ENCODE results near the gene CTRB1.

Gene CTRB1

GRCh38 chr16:75218256-75219076 is at the start of gene CTRB1:
Gene CTRB1 (plus strand): TSS chr16:75218988. CDS start chr16:75219008, 20 bp downstream.
- no peak for DNase-seq

DNA sequence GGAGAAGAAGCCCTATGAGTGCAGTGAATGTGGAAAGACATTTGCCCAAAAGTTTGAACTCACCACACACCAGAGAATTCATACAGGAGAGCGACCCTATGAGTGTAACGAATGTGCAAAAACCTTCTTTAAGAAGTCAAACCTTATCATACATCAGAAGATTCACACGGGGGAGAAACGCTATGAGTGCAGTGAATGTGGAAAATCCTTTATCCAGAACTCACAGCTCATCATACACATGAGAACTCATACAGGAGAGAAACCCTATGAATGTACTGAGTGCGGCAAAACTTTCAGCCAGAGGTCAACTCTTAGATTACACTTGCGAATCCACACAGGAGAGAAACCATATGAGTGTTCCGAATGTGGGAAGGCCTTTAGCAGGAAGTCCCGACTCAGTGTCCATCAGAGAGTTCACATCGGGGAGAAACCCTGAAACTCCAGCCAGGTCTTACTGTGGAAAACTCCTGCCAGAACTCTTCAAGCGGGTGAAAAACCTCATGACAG is 48.8 kb upstream of the CTRB1 start:
- DNase-seq, result no peak

- no peak for DNase-seq
Measured at GRCh38 chr16:75172578-75172977, 46.2 kb upstream of the CTRB1 start.

DNA sequence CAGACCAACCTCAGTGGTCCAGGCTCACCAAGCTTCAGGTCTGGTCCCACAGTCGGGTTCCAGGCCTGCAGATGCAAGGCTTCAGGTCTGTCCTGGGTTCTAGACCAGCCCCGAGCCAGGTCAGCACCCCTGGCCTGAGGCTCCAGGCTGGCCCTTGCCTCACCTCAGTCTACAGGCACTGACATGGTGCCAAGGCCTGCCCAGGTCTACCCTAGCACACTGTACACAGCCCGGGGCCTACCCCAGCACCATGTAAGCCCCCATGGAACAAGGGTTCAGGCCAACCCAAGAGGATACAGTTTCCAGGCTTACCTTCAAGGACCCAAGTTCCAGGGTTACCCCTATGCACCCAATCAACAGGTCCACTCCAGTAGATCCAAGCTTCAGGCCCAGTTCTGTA is 43.7 kb upstream of the CTRB1 start:
- DNase-seq, result no peak

- no peak for DNase-seq
Measured at GRCh38 chr16:75176926-75177325, 41.9 kb upstream of the CTRB1 start.

GRCh38 chr16:75179208-75179607 is 39.6 kb upstream of the CTRB1 start:
- DNase-seq, result no peak

- DNase-seq, result no peak
Measured at GRCh38 chr16:75181630-75182029, 37.2 kb upstream of the CTRB1 start.

DNA sequence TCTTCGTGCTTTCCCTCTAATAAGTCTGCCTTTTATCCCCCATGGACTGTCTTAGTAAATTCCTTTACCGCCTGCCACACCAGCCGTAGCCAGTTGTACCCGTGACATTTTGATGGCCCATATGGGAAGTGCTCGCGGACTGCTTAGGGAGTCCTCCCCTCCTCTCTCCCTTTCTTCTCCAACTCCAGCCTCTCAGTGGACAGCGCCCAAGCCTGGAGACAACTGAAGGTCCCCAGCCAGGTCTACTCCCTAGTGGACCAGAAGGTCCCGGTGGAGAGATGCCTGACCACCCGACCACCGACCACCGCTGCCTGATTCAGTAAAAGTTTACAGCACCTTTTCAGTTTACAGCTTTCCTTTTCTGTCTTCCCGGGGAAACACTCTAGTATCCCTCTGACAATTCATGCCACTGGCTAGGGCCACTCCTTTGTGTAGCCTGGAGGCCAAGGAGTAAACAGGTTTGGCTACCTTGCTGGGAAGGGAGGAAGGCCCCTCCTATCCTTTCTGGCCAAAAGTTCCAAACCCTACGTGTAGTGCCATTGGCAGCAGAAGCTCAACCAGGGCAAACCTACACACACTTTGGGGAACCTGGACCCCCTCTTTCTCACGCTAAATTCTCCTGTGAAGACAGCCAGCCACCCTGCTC is 29.8 kb upstream of the CTRB1 start:
- DNase-seq, result no peak

DNA sequence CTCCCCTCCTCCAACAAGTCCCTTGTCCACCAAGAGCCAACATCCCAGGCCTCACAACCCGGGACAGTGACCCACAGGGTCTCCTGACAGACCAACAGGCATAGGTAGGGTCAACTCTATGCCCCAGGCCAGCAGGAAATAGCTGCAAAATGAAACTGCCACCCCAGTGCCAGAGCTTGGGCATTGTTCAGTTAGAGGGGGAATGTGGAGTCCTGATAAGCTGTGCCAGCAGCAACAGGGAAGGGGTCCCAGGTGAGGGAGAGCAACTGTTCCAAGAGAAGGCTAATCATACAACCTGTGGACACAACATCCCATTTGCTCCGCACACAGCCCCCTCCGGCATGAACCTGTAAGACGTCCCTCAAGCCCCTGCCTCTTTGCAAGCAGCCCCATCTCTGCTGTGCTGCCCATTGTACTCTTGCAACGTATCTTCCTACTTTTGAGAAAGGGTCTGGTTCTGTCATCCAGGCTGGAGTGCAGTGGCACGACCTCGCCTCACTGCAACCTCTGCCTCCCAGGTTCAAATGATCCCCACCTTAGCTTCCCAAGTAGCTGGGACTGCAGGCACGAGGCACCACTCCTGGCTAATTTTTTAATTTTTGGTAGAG is 29.0 kb upstream of the CTRB1 start:
- no peak for DNase-seq

- DNase-seq, result no peak
Measured at GRCh38 chr16:75192606-75193264, 26.1 kb upstream of the CTRB1 start.

GRCh38 chr16:75193265-75193650 is 25.5 kb upstream of the CTRB1 start:
- DNase-seq, result no peak

DNA sequence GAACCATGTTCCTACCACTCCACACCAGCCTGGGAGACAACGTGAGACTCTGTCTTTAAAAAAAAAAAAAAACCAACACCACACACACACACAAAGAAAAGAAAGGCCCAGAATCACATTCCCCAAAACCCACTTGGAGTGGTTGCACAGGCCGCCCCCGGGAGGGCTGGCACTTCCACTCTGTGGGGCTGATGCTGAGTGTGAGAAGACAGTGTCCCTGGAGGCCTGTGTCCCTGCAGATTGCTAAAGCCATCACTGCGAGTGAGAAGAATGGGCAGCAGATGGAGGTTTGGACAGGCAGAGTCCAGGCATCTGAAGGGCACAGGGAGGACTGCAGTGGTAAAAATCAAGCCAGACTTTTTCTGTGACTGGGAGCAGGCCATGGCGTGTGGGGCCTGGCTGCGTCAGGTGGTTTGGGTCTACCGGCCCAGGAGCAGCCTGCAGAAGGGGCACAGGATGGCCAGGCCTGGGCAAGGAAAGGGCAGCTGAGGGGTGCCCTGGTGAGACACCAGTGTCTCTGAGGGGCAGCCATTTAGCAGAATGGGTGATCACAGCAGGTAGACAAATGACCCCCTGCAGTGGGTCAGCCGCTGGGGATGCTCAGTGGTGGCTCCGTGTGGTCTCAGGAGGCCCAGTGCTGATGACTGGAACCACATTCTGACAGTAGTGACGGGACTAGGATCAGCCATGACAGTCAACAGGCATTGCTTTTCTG is 24.9 kb upstream of the CTRB1 start:
- no peak for DNase-seq

- DNase-seq, result no peak
Measured at GRCh38 chr16:75195811-75196790, 22.7 kb upstream of the CTRB1 start.

GRCh38 chr16:75196836-75197235 is 22.0 kb upstream of the CTRB1 start:
- DNase-seq, result no peak

GRCh38 chr16:75197522-75198134 is 21.2 kb upstream of the CTRB1 start:
- no peak for DNase-seq

DNA sequence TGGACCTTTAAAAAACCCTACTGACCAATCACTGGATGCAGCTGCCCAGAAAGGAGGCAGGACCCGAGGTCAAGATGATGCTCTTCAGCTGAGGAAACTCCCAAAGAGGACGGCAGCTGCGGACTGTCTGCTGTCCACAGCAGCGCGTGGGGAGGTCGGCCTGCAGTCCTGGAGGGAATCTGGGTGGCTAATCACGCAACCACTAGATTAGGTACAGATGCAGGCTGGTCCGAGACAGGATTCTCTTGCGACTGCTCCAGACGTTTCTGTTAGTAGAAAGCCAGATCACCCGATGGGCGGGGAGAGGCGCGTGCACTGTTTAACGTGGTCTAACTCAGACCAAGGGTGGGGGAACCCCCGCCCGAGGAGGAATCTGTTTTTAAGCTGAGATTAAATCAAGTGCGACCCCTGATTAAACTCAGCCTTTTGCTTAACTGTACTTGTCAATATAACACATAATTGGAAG is 20.6 kb upstream of the CTRB1 start:
- no peak for DNase-seq

- DNase-seq, result no peak
Measured at GRCh38 chr16:75202069-75202590, 16.7 kb upstream of the CTRB1 start.

DNA sequence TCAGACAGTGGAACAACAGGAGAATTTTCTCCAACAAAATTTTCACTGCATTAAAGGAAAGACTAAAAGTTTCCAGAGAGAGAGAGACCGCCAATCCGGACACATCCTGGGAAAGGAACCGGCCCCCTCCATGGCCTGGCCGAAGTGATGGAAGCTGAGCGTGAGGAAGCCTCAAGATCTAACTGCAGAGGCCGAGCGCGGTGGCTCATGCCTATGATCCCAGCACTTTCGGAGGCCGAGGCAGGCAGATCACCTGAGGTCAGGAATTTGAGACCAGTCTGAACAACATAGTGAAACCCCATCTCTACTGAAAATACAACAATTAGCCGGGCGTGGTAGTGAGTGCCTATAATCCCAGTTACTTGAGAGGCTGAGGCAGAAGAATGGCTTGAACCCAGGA is 15.7 kb upstream of the CTRB1 start:
- DNase-seq, result no peak

- no peak for DNase-seq
Measured at GRCh38 chr16:75203667-75204409, 14.9 kb upstream of the CTRB1 start.

- DNase-seq, result no peak
Measured at GRCh38 chr16:75204410-75204758, 14.4 kb upstream of the CTRB1 start.

Measured in stimulated activated CD4-positive, alpha-beta T cell treated with anti-CD3 and anti-CD28 coated beads, Interleukin-4, amount 100 ng/mL, for 1 hour (primary cell).